GM12873 (cell line): ENCODE measurements around the gene SLC35G6.

Experiments used
- TF ChIP-seq, protein P1 (sequence below): IDR thresholded peaks from 2 replicates; pipeline ENCODE4 v1.5.1; 2012; ENCODE audit warnings: low read depth, mild to moderate bottlenecking, moderate library complexity, low read length, control low read depth; ENCODE audit not compliant: insufficient read depth; ENCODE audit errors: missing control alignments

The SLC35G6 gene

DNA sequence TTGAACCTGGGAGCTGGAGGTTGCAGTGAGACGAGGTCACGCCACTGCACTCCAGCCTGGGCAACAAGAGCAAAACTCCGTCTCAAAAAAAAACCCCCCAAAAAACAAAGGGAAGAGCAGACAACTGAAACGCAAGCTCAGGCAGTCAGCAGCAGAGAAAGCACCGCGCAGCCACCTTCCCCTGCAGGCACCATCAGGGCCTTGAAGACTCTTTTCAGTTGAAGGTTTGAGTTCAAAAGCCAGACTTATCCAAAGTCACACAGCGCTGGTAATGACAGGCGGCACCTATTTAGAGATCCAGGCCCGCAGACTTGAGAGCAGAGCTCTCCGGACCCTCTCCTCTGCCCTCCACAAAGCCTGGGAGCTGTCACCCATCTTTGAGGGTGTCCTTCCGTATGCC is 13.0 kb upstream of the SLC35G6 start:
- TF ChIP-seq, protein P1, sequence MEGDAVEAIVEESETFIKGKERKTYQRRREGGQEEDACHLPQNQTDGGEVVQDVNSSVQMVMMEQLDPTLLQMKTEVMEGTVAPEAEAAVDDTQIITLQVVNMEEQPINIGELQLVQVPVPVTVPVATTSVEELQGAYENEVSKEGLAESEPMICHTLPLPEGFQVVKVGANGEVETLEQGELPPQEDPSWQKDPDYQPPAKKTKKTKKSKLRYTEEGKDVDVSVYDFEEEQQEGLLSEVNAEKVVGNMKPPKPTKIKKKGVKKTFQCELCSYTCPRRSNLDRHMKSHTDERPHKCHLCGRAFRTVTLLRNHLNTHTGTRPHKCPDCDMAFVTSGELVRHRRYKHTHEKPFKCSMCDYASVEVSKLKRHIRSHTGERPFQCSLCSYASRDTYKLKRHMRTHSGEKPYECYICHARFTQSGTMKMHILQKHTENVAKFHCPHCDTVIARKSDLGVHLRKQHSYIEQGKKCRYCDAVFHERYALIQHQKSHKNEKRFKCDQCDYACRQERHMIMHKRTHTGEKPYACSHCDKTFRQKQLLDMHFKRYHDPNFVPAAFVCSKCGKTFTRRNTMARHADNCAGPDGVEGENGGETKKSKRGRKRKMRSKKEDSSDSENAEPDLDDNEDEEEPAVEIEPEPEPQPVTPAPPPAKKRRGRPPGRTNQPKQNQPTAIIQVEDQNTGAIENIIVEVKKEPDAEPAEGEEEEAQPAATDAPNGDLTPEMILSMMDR, result no peak

DNA sequence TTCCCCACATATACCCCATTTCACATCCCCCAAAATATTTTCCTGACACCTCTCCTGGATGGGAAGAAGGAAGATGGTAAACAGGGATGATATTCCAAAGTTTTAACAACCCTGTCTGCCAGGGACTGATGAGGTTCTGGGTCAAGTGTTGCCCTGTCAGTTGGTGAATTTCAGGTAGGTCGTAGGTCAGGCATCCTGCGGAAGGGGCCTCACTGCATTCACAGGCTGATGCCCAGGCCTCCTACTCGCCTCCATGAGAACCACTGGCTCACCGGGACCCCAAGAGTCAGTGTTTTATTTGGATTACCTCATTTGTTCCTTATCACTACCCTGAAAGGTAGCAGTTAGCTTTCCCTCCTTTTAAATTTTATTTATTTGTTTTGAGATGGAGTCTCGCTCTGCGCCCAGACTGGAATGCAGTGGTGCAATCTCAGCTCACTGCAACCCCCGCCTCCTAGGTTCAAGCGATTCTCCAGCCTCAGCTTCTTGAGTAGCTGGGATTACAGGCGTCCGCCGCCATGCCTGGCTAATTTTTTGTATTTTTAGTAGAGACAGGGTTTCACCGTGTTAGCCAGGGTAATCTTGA is 12.3 kb upstream of the SLC35G6 start:
- TF ChIP-seq, protein P1, result no peak

DNA sequence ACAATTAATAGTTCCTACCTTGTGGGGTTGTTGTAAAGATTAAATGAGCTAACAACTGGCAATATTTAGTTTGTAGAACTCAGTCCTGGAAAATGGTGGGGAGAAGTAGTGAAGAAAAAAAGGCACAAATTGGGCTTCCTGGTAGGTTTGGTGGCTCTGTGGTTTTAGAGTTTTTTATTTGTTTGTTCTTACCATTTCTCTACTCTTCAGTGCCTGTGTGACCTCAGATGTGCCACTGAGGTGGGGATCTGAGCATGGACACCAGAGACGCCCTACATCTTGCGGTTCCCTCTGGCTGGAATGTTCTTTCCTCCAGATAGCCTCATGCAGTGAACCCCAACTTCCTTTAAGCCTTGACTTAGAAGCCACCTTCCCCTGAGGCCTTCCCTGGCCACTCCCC is 9.5 kb upstream of the SLC35G6 start:
- TF ChIP-seq, protein P1, result no peak

DNA sequence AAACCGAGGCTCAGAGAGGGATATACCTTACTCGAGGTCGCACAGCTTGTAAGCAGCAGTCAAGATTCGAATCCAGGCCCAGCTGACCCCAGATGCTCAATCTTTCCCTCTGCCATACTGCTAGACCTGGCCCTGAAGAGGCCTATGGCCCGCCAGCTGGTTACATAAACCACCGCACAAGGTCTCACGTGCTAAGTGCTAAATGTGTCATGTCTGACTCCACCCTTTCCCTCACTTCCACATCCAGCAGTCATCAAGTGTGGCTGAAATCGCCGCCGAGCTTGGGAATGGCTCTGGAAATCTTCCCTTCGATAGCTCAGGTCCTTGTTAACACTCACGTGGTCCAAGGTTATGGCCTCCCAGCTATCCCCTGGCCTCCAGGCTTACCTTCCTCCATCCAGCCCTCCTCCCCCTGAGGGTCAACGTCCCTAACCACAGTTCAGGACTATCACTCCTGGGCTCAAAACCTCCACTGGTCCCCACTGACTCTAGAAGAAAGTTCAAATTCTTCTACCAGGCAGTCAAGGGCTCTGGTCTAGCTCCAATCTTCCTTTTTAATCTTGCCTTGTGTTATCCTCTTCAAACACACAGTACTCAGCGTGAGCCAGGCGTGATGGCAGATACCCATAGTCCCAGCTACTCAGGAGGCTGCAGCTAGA is 5.4 kb upstream of the SLC35G6 start:
- TF ChIP-seq, protein P1, result no peak

DNA sequence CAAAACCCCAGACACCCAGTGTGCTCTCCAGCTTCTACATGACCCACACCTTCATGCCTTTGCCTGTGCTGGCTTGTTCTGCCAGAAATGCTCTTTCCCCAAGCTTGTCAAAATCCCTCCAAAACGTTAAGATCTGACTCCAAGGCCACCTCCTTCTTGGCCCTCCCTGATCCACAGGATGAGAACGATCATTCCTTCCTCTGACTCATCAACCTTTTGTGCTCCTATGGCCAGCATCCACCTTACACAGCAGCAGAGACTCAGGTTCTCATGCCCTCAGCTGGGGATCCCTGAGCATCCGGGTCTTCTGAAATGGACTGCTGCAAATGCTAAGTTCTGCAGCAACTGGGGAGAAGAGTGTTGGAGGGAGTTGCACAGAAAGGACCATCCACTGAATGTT is 4.8 kb upstream of the SLC35G6 start:
- TF ChIP-seq, protein P1, result no peak

DNA sequence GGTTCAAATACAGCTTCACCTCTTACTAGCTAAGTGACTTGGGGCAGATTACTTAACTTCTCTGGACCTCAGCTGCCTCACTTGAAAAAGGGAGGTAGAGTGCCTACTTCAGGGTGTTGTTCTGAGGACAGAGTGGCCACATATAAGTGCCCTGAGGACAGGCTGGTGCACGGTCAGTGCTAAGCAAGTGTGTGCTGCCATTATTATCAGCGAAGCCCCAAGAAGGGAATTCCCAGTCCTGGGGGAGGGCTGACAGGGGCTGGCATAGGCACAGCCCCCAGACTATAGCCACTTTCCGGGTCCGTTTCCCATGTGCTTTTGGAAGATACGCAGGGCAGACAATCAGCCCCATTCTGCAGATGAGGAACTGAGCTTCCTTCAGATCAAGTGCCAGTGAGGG is 4.3 kb upstream of the SLC35G6 start:
- TF ChIP-seq, protein P1, result no peak

DNA sequence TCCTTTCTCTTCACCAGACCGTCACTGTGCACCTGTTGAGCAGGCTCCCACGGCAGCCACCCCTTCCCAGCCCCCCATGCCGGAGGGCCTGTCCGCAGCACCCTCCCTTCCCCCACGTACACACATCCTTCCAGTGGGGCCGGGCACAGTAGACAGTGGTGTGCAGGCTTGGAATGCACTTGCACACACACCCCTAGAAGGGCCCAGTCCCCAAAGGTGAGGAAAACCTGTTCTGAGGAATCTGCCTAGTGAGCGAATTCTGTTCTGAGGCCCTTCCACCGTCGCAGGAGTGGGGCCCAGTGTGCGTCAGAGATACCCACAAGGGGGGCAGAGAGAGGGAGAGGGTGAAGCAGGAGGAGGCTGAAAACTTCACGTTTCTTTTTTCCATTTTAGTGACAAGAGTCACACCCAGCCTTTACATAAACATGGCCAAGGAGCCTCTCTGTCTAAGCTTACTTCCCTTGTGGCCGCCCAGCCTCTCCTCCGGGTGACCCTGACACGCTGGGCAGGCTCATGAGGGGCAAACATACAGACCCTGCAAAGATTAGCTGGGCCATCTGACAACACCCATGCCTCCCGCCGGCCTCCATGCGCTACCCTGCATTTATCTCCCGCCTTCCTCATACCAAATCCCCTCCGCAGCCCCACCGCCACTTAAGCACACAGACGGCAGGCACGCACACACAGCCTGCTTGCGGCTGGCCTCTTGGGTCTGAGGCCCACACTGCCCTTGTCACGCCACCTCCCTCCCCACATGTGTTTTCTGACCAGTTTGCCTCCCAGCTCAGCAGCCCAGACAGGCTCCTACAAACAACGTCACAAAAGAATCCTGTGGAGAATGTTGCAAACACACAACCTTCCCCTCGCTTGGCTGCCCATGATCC is 3.6 kb upstream of the SLC35G6 start:
- TF ChIP-seq, protein P1, result no peak
